NCI-H2227 treated with DMSO at 0.1 percent for 48 hours (cell line): ENCODE results near the gene FHL1.
"Not testable (repeated sequence)": the region's sequence is repeated elsewhere in the genome, so short reads cannot be mapped to it uniquely, and the experiment has no call there.

Experiments
- DNase-seq: peaks from one replicate; lab custom pipeline; 2025; lab: John Stamatoyannopoulos, UW

Gene FHL1

DNA sequence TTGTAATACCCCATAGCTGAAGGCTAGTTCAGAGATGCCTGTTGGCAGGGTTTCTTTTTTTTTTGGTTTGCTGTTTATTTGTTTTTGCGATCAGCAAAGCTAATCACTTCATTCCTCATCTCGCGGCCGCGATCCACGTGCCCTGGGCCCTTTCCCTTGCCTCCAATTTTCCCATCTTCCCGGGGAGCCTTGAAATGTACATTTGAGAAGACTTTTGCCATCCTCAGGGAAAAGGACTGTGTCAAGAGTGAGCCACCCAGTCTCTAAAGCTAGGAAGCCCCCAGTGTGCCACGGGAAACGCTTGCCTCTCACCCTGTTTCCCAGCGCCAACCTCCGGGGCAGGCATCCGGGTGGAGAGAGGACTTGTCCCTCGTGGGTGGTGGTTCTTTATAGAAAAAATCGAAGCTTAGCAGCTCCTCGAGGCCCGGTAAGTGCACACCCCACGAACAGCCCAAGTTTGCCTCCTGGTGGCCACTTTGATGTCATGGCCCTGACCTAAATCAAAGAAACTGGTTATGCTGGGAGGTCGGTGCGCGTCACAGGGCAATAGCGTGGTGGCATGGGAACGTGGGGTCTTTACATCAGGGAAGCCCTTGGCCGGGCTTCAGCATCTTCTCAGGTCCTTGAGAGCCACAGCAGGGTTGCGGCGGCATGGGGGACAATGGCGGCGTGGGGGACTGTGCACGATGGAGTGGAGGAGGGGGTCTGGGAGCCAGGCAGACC is 61.8 kb downstream of the FHL1 start:
- DNase-seq: no peak

DNA sequence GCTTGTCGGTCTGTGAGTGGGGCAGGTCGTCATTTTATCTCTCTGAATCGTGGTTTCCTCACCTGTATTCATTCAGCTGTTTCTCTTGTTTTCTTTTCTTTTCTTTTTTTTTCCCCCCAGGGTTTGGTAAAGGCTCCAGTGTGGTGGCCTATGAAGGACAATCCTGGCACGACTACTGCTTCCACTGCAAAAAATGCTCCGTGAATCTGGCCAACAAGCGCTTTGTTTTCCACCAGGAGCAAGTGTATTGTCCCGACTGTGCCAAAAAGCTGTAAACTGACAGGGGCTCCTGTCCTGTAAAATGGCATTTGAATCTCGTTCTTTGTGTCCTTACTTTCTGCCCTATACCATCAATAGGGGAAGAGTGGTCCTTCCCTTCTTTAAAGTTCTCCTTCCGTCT is 62.4 kb downstream of the FHL1 start:
- no peak for DNase-seq

DNA sequence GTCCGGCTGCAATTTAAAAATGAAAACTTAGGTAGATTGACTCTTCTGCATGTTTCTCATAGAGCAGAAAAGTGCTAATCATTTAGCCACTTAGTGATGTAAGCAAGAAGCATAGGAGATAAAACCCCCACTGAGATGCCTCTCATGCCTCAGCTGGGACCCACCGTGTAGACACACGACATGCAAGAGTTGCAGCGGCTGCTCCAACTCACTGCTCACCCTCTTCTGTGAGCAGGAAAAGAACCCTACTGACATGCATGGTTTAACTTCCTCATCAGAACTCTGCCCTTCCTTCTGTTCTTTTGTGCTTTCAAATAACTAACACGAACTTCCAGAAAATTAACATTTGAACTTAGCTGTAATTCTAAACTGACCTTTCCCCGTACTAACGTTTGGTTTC is 62.9 kb downstream of the FHL1 start:
- no peak for DNase-seq

DNA sequence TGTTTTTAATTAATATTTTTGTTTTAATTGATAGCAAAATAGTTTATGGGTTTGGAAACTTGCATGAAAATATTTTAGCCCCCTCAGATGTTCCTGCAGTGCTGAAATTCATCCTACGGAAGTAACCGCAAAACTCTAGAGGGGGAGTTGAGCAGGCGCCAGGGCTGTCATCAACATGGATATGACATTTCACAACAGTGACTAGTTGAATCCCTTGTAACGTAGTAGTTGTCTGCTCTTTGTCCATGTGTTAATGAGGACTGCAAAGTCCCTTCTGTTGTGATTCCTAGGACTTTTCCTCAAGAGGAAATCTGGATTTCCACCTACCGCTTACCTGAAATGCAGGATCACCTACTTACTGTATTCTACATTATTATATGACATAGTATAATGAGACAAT is 63.5 kb downstream of the FHL1 start:
- DNase-seq: no peak

DNA sequence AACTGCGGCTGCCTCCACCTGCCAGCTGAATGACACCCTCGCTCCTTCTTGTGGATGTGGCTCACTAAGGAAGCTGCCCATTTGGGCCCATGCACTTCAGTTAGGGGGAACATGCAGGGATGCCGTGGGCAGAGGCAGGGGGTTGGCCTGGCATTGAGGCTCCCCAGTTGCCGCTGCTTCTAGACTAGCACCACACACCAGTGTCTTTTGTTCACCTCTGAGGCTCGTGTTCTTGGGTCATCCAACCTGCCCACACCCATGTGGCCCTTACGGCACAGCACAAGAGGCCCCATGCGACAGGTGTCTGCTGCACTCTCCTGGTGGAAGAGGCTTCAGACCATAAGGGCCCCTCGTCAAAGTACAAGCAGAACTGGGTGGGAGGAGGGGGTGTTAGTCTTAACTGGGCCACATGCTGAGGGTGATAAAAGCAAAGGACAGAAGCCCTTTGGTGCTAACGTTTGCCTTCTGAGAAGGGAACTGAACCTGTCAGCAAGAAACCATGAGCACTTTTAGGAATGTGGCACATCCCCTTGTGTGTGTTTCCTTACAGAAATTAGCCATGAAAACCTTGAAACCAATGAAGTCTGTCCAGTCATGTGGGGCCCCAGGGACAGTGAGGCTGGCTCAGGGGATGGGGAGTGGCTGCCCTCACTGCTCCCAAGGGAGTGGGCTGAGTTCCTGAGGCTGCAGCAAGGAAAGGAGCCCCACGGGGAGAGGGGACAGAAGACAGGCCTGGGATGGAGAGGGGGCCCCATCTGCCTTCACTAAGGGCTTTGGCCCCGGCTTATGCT is 64.6 kb downstream of the FHL1 start:
- DNase-seq: no peak

DNA sequence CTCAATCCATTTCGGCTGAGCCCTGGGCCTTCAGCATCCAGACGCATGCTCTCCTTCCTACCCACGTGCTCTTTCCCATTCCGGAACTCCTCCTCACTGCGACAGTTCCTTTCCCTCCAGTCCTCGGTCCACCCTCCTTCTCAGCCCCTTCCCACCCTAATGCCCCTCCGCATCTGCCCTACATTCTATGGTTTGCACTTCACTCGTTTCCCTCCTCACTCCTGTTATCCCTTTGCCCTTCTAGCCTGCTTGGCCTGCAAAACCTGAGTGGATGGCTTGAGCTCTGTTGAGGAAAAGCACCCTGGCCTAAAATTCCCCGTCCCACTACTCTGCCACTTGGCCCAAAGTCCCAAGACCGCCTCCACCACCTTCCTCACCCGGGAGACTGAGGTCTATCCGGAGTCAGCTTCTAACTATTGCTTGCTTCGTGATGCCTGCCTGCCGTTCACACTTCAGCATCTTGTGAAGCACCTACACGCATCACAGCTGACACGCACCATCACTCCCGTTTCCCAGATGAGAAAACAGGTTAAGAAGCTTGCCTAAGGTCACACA is 65.3 kb downstream of the FHL1 start:
- DNase-seq: no peak

DNA sequence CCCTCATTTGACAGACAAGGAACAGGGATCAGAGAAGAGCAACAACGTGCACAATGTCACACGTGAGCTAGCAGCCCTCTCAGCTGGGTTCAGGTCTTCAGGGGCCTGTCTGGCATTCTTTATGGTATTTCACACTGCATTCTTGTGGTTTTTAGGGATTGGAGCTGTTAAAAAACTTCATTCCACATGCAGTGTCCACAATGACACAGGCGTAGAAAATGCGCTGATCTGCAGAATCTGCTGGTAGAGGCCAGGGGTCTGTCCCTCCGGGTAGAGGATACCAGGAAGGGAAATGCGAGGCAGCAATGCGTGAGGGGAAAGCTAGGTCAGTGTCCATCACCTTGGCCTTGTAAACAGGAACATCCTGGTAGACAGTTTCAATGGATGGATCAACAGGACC is 67.2 kb downstream of the FHL1 start:
- DNase-seq: no peak

DNA sequence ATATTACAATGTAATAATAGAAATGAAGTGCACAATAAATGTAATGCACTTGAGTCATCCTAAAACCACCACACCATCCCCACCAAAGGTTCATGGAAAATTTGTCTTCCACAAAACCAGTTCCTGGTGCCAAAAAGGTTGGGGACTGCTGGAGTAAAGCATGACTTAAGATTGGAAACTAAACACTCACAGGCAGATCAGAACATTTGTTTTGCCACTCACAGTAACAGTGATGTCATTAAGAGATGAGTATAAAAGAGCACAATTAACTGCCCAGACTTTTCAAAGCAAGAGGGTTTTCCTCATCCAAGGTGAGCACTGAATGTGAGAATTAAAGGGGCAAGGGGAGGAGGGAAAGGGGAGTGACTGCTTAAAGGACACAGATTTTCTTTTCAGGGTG is 68.2 kb downstream of the FHL1 start:
- no peak for DNase-seq

DNA sequence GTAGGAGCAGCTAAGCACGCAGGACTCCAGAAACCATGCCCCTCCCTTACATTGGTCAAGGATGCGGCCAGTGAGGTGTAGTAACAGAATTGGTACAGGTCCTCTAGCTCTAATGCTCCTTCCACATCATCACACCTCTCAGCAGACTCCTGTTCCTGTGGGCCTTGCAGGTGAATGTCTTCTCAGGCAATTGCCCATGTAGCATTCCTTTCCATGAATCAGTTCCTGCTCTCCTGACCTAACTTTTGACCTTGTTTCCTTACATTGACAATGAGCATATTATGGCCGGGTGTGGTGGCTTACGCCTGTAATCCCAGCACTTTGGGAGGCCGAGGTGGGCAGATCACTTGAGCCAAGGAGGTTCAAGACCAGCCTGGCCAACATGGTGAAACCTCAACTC is 72.6 kb downstream of the FHL1 start:
- no peak for DNase-seq

DNA sequence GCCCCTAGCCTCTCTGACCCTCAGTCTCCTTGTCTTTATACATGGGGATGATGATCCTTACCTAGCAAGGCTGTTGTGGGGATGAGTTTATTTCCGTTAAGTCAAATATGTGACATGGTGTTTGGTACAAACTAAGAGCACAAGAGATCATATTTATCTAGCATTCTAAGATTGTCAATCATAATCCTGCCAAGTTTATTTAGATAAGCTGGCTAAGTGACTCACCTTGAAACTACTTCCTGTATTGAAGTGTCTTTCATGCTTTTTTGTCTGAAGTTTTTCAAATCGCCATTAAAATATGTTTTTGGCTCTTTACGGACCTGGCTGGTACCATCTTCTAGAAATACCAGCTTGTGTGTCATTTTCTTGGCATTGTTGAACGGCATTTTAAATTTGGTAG is 73.2 kb downstream of the FHL1 start:
- no peak for DNase-seq

DNA sequence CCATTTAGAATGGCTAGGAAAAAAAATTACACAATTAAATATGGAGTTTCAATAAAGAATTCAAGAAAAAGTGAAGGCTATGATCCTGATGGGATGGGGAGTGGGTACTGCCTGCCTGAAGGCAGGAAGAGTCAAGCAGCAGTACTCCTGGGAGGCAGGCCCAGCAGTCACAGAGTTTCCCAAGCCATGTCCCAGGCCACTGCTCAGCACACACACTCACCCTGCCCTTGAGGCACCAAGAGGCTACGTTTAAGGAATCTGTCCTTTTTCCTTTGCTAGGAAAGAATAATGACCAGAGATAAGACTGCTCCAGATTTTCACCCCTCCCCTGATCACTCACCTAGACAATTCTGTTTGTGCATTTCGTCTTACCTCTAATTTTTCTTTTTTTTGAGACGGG is 73.6 kb downstream of the FHL1 start:
- no peak for DNase-seq

DNA sequence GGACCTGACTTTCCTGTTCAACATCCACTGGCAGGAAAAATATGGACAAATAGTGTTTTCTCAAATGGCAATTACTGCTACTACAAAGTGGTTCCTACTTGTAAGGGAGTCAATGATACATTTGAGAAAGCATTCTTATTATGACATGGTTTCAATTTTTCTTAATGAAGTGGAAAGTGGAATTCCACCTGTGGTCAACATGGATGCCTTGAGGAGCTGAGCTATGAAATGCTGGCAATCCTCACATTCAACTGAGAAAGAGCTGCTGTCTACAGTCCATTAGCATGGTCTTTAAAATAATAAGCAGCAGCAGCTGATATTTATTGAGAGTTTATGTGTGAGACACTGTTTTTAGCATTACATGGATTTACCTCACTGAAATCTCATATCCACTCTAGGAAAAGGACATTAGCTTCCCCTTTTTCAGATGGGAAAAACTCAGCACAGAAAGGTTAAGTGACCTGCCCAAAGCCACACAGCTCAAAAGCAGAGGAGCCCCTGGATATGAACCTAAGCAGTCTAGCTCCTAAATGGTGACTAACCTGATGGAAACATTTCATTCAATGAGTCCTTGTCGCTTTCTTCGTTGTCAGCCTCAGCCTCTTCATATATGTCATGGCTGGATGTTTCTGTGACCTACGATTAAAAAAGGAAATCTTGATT is 74.6 kb downstream of the FHL1 start:
- DNase-seq: no peak

DNA sequence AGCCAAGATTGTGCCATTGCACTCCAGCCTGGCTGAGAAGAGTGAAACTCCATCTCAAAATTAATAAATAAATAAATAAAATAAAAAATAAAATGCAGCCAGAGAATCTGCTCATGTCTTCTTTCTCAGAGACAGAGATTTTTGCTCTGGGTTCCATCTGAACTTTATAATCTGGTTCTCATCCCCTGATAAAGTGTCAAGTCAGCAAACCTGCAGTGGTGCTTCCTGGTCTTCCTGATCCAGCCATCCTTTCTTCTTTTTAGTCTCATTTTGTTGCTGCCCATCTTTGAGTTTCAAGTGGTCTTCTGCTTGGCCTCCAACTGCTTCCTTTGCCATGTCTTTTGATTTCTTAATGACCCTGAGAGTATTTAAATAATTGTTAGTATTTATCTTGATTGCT is 79.7 kb downstream of the FHL1 start:
- DNase-seq: no peak

DNA sequence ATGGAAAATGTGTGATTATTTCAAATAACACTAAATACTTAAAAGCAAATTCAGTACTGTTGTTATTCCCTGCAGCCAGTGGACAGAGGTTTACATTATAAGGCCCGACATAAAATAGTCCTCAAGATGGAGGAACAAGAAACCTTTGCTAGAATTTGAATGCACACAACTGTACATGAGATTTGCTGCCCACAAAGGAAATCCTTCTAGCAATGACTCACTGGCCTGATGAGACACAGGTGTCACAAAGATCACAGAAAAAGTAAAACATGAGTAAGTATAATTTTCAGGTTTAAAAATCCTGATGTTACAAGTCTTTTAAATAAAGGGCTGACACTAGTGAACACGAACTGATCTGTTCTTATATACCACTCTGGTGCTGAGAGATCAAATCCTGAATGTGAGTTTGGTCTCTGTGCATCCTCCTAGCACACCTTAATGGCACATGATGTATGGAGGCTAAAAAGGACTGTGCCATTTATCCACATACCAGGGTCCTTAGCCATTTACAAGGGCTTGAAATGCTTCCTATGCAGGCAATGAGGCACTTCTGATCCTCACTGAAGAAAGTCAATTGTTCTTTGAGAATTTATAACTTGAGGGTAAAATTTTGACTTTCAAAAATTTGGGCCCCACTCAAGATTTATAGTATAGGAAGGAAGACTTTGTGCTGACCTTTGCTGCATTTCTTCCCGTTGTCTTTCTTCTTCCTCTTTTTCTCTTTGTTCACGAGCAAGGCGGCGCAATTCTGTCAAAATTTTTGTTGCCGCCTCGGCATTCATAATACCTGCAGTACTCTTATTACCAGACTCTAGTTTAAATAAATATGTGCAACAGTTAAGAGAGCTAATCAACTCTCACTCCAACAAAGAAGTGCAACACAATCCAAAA is 80.9 kb downstream of the FHL1 start:
- no peak for DNase-seq

DNA sequence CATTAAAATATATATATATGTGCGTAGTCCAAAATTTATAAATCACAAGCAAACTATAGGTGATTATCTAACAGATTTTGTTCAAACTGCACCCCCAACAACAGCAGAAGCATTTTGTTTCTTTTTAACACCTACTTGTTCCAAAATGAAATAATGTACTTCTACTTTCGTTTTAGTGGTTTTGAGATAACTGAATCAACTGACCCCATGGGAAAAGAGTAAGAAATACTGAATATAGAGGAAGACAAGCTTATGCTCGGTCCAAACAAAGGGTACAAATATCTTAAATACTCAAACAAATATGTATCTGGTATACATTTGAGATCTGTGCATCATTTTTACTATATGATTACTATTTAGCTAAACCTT is 81.5 kb downstream of the FHL1 start:
- DNase-seq: no peak

DNA sequence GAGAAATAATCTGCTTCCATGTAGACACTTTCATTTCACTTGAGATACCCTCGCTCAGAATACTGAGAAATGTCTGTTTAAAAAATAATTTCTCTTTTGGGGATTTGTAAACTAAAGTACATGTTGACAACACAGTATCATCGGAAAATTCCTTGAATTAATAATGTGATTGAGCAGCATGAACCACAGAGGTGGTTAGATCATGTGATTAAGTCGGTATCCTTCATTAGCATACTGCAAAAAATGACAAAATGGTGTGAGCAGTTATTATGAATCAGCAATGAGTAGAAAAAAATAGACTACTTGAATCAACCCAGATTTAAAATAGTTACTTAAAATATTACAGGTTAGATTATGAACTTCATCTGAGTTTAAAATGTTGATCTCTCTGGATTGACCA is 89.7 kb downstream of the FHL1 start:
- DNase-seq: no peak

DNA sequence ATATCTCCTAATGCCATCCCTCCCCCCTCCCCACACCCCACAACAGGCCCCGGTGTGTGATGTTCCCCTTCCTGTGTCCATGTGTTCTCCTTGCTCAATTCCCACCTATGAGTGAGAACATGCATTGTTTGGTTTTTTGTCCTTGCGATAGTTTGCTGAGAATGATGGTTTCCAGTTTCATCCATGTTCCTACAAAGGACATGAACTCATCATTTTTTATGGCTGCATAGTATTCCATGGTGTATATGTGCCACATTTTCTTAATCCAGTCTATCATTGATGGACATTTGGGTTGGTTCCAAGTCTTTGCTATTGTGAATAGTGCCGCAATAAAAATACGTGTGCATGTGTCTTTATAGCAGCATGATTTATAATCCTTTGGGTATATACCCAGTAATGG is 90.5 kb downstream of the FHL1 start:
- DNase-seq: not testable (repeated sequence)

DNA sequence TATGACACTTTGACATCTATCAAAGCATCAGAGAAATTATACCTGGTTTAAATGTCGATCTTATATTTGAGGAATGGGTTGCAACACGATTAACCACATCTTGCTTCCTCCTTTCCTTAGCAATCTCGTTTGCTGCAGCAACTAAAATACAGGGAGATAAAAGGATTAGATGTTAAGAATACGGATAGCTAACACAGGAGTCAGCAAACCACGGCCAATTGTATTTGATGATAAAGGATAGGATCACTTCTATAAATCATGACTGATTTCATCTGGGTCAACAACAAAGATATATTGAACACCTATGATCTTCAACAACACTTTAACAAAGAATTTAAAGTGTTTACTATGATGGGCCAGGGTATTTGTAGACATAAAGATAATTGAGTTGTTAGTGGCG is 98.9 kb downstream of the FHL1 start:
- no peak for DNase-seq

DNA sequence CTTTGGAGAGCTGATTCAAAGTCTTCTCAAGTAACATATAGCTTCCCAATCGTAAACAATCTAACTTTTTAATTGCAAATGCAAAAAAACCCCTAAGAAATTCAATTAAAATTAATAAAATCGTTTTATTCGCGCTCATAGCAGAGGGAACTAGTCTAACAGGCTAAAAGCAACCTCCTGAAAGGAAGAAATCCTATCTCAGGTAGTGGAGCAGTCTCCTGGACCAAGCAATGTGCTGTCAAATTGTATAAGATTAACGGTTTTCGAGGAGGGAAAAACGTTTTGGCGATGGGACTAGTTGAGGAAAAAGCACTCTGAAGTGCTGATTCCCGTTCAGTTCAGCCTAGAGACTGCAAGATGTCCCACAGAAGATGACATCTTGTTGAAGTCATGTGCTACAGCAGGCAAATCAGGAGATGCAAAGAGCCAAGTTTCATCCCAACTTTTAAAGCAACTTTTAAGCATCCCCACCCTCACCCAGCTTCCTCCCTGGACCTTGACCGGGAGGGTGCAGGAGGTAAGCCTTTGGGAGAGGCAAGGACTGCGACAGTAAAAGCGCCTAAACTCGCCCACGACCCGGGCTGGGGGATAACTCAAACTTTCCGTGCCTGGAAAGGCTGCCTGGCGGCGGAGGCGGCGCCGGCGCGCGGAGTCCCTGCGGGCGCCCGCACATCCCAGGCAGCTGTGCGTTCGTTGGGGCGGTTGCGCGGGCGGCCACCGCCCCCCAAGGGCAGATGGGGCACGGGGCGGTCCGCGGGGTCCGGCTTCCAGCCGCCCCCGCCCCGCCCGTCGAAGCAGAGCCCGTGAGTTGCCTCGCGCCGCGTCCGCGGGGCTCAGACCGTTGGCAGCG is 103.1 kb downstream of the FHL1 start:
- no peak for DNase-seq

DNA sequence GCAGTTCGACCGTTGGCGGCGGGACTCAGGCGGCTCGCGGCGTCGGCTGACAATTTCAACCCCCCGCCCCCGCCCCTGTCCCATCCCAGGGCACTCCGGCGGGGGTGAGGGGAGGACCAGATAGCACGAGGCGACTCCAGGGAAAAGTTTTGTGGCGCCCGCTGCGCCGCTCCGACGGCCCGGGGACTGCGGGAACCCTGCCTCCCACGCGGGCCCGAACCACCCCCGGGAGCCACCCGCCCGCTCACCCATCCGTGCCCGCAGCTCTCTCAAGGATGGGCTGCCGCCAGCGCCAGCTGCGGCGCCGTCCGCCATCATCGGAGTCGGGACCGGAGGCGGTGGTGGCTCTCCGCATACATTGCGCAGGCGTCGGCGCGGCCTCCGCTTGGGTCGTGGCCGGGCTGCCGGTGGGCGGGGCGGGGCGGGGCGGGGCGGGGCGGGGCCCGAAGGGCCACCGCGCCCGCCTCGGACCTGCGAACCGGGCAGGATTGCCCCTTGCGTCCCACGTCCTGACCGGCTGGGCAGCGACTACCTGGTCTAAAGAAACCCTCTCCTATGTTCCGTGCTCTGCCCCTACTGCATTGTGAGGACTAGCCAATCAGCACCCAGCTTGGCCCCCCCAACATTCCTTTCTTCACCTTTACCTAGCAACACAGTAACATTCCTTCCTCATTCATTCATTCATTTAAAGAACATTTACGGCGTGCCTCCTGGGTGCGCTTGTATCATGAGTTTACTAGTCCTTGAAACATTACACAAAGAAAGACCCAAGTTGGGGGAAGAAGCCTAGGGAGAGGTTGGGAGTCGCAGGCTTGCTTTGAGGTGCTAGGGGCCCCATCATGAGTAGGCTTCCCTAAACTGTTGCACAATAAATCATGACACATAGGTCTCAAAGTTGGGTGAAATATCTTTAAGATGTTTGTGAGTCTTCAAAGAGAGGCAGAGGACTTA is 104.0 kb downstream of the FHL1 start, which contains the start of gene MAP7D3:
TSS of gene MAP7D3 (minus strand) at position 360 of the 951 bp plus-strand sequence. CDS start at position 318, 42 bp downstream.
- DNase-seq: peak; percentile 71
